GM19438 (cell line): ENCODE results near the gene SERPINE1.

Experiments
- ATAC-seq: cut with Tn5 transposase; IDR thresholded peaks from one replicate; pipeline ENCODE4 v1.9.1; 2021; ENCODE audit warnings: low read depth; ENCODE audit not compliant: unreplicated experiment

SERPINE1 gene

DNA sequence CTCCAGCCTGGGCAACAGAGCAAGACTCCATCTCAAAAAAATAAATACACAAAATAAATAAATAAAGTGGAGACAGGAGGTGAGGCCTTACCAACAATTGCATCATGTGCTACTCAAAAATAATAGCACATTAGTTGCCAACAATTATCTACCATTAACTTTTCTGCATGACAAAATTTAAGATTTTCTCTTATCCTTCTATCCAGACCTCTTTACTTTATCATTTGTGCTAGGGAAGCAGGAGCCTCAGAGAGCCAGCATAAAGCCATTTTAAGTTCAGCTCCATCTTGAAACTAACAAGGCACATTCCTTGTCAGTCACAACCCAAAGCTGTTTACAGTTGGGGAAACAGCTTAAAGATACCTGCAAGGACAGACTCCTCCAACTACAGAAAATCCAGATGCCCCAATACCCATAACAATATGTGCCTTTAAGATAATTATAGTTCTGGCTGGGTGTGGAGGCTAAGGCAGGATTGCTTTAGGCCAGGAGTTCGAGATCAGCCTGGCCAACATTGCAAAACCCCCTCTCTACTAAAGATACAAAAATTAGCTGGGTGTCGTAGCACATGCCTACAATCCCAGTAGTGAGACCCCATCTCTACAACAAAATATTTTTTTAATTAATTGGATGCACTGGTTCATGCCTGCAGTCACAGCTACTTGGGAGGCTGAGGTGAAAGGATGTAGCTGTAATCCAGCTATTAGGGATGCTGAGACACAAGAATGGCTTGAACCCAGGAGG, 25.2 kb downstream of the SERPINE1 start:
- ATAC-seq: no peak

- ATAC-seq: peak; percentile 78
These were observed 27.2 kb downstream of the SERPINE1 start, which contains the start of gene AP1S1 for GRCh38 chr7:101153969-101154692. AP1S1 (plus strand) TSS chr7:101154476; CDS start chr7:101154515, 39 bp downstream.

DNA sequence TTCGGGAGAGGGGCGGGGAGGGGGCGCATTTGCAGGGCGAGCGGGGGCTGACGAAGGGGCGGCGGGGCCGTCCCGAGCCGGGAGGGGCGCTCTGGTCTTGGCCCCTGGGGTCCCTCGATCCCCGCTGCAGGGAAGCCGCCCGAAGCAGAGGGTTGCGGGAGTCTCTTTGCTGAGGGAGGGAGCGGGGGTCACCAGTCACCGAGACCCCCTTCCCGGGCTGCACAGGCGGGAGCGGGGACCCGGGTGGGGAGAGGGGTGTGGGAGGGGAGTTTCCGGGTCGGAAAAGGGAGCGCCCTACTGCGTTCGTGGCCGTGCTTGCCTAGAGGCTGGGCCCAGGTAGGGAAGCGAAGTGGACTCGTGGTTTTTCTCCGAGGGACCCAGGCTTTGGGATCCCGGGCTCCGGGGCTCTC, 27.8 kb downstream of the SERPINE1 start:
- no peak for ATAC-seq

DNA sequence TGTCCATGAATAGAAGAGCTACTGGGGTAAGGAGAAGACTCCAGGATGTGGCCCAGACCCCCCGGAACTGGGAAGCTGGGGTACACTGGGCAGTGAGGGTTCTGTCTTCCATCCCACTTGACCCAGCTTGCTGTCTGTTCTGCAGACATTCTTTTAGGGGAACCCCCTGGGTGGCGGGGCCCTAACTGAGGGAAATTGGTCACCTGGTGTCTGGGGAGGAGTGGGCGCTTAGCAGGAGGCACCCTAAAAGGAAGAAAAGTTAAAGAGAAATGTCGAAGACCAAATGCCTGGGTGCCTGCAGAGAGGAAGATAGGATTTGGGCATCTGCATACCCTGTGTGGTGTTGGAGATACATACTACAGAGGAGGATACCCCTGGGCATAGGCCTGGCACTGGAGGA, 28.4 kb downstream of the SERPINE1 start:
- ATAC-seq: no peak

- ATAC-seq: no peak
These were observed 29.4 kb downstream of the SERPINE1 start for GRCh38 chr7:101156277-101156676.

- no peak for ATAC-seq
These were observed 30.1 kb downstream of the SERPINE1 start for GRCh38 chr7:101156866-101157589.

DNA sequence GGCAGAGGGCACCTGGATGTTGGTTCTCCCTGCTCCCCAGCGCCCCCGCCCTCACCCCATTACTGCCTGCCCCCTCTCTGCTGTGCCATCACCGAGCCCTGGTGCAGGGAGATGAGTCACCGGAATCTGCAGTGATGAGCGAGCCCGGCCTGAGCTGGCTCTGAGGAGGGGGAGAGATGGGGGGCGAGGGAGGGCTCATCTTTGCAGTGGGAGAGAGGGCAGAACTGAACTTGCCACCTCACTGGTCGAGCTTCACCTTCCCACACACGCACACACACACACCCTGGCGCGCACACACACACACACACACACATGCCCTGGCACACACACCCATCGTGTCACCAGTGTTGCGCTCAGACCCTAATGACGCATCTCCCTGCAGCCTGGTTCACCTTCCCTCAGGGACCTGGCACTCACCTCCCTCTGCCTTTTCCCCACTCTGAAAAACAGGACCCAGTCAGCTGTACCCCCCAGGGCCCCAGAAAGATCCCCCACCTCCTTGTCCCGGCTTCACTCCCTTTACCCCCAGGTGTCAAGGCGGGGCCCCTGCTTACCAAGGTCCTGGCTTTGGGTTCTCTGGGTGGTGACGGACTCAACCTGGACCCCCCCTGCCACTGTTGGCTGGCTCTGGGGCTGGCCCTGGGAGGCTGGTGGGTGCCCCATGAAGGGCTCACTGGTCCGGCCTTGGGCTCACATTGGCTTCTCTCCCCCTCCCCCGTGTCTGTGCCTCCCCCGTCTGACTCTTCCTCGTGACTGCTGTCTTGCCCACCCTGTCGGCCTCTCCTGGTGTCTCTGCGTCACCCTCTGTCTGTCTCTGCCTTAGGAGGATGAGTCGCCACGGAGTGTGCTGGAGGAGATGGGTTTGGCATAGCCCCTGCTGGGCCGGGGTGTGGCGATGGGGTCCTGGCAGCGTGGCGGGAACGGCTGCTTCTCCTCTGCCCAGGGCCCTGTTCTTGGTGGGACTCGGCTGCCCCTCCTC, 33.1 kb downstream of the SERPINE1 start:
- no peak for ATAC-seq

GRCh38 chr7:101160910-101161309, 34.0 kb downstream of the SERPINE1 start:
- ATAC-seq: no peak

GRCh38 chr7:101161692-101162471, 35.0 kb downstream of the SERPINE1 start:
- no peak for ATAC-seq

DNA sequence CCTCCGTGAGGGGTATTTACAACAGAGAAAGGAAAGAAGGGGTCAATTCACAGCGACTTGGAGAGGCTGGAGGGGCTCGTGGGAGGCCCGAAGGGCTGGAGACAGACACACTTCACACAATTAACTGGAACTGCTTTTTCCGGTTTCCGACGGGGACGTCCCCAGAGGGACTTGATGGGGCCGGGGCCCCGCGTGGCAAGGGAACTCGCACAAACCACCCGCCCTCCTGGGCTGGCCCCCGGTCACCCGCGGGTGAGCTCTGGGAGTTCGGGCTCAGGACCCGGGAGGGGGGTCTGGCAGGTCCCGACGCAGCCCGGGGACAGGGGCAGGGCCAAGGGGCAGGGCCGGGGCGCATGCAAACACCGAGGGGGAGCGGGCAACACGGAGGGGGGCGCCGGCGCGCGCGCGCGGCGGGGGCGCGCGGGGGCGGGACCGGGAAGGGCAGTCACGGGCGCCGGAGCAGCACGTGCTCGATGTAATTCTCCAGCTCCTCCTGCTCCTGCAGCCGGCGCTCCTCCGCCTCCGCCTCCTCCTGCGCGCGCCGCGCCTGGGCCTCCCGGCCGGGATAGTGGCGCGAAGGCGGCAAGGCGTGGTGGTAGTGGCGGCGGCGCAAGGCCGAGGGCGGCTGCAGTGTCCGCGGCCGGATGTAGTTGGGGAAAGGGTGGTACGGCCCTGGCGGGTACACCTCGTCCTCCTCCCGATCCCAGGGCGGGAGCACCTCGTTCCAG, 35.8 kb downstream of the SERPINE1 start:
- ATAC-seq: no peak

DNA sequence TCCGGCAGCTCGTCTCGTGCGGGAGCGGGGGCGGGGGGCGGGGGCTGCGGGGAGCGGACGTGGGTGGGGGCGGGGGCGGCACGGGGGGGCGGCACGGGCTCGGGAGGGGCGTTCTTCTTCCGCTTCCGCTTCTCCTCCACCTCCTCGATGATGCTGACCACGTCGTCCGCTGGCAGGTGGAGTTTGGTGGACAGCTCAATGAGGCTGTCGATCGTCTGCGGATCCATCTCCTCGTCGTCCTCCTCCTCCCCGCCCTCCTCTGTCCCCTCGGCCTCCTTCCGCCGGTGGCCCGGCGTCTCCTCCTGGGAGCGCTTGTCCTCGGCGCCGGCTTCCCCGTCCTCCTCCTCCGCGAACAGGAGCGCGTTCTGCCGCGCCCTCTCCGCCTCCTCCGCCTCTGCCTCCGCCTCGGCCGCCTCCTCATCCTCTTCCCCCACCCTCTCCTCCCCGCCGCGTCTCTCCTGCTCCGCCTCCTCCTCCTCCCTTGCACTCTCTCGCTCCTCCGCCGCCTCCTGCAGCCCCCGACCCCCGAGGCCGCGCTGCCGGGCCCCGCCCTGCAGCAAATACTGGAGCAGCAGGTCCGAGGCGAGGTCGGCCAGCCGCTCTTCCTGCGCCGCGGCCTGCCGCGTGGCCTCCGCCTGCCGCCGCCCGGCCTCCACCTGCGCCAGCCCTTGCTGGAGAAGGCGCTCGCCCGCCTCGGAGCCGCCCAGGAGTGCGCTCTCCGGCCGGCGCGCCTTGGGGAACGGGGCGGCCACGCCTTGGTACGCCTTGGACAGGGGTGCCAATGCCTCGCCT, 36.6 kb downstream of the SERPINE1 start:
- no peak for ATAC-seq

GRCh38 chr7:101164071-101164840, 37.4 kb downstream of the SERPINE1 start:
- ATAC-seq: no peak

- ATAC-seq: peak; percentile 57
These were observed 38.4 kb downstream of the SERPINE1 start, which contains the start of gene VGF for GRCh38 chr7:101165075-101165957. VGF (minus strand) TSS chr7:101165569; CDS start chr7:101164843, 726 bp downstream.

GRCh38 chr7:101165958-101166647, 39.2 kb downstream of the SERPINE1 start:
- no peak for ATAC-seq

DNA sequence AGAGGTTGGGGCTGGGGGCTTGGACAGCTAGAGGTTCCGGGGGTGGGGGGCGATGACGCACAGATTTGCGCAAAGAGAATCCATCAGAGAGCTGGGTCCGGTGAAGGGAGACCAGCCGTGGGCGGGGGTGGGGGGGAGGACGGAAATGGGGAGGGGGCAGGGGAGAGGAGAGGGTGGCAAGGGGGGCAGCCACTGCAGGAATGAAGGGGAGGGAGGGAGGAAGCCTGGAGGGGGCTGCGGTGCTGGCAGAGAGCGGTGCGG, 39.7 kb downstream of the SERPINE1 start:
- no peak for ATAC-seq
